Stimulated activated CD8-positive, alpha-beta memory T cell treated with anti-CD3 and anti-CD28 coated beads, Interleukin-7, amount 100 ng/mL, for 24 hours (primary cell): Measurements from ENCODE around the gene SIGLEC12.
"Not testable (repeated sequence)": the region's sequence is repeated elsewhere in the genome, so short reads cannot be mapped to it uniquely, and the experiment has no call there.

ENCODE experiments used
- DNase-seq: peaks from one replicate; pipeline ENCODE4 v3.0.0-alpha.2; 2020; ENCODE audit warnings: low read depth

The SIGLEC12 gene

GRCh38 chr19:51479531-51480331, 21.9 kb downstream of the SIGLEC12 start:
- no peak for DNase-seq

- DNase-seq, result no peak
These were observed 23.0 kb downstream of the SIGLEC12 start, which contains the start of gene CEACAM18 for GRCh38 chr19:51478381-51479234. TSS of gene CEACAM18 (plus strand) at chr19:51478539.

- DNase-seq, result no peak
These were observed 24.3 kb downstream of the SIGLEC12 start for GRCh38 chr19:51477344-51477743.

GRCh38 chr19:51476164-51476563, 25.4 kb downstream of the SIGLEC12 start:
- DNase-seq, result no peak

- DNase-seq, result peak; percentile 84
These were observed 28.4 kb downstream of the SIGLEC12 start for GRCh38 chr19:51473009-51473707.

GRCh38 chr19:51472607-51473006, 29.0 kb downstream of the SIGLEC12 start:
- DNase-seq, result no peak

- DNase-seq, result no peak
These were observed 30.1 kb downstream of the SIGLEC12 start for GRCh38 chr19:51471527-51471926.

- no peak for DNase-seq
These were observed 30.6 kb downstream of the SIGLEC12 start for GRCh38 chr19:51470966-51471365.

- no peak for DNase-seq
These were observed 32.0 kb downstream of the SIGLEC12 start for GRCh38 chr19:51469629-51470028.

GRCh38 chr19:51469162-51469561, 32.4 kb downstream of the SIGLEC12 start:
- DNase-seq, result no peak

- DNase-seq, result no peak
These were observed 33.1 kb downstream of the SIGLEC12 start for GRCh38 chr19:51468545-51468920.

GRCh38 chr19:51467864-51468544, 33.6 kb downstream of the SIGLEC12 start:
- DNase-seq, result no peak

GRCh38 chr19:51466723-51467122, 34.9 kb downstream of the SIGLEC12 start:
- no peak for DNase-seq

GRCh38 chr19:51463976-51464581, 37.5 kb downstream of the SIGLEC12 start:
- DNase-seq, result not testable (repeated sequence)

GRCh38 chr19:51462681-51463080, 38.9 kb downstream of the SIGLEC12 start:
- no peak for DNase-seq

GRCh38 chr19:51462276-51462675, 39.3 kb downstream of the SIGLEC12 start:
- DNase-seq, result no peak

GRCh38 chr19:51461723-51462161, 39.9 kb downstream of the SIGLEC12 start:
- no peak for DNase-seq

GRCh38 chr19:51460164-51460992, 41.2 kb downstream of the SIGLEC12 start:
- no peak for DNase-seq

- DNase-seq, result no peak
These were observed 42.6 kb downstream of the SIGLEC12 start for GRCh38 chr19:51458899-51459505.

GRCh38 chr19:51458051-51458645, 43.5 kb downstream of the SIGLEC12 start, which contains the start of gene SIGLEC8:
TSS of gene SIGLEC8 (minus strand) at chr19:51458454. CDS start at chr19:51458387, 67 bp downstream.
- no peak for DNase-seq
